GM12878 (cell line): ENCODE data around the gene BORCS6. TPM values are rescaled to one million over a fixed set of nuclear protein-coding genes. Genes with fewer than 3 reads are reported as not detected.

Experiments used
- ASH2L ChIP-seq: fragments of 300-600, 200-600 bp; sonication (generic); IDR thresholded peaks from 2 replicates; pipeline ENCODE4 v1.6.1; 2017; ENCODE audit warnings: low read depth, mild to moderate bottlenecking, borderline replicate concordance
- ATF7 ChIP-seq: fragments of 450-650 bp; IDR thresholded peaks from 2 replicates; pipeline ENCODE4 v1.6.1; 2016; ENCODE audit warnings: low read depth, mild to moderate bottlenecking
- BCL11A ChIP-seq: IDR thresholded peaks from 2 replicates; pipeline ENCODE4 v1.6.1; 2011; ENCODE audit warnings: low read depth, low read length
- BMI1 ChIP-seq: fragments of 450-650 bp; IDR thresholded peaks from 2 replicates; pipeline ENCODE4 v1.6.1; 2016; ENCODE audit warnings: mild to moderate bottlenecking, moderate library complexity, borderline replicate concordance
- BRCA1 ChIP-seq: IDR thresholded peaks from 2 replicates; pipeline ENCODE4 v1.6.1; 2011; ENCODE audit warnings: low read depth, low read length, improper control_type of control experiment
- CBX5 ChIP-seq: sonication (generic); IDR thresholded peaks from 2 replicates; pipeline ENCODE4 v1.6.1; 2016; ENCODE audit warnings: low read depth, moderate library complexity, mild to moderate bottlenecking, inconsistent platforms
- CTCF ChIP-seq, 3 experiments: IDR thresholded peaks in 2 of 3; conservative IDR thresholded peaks in 1 of 3; 2 replicates each; pipeline ENCODE4 v1.5.1; 2011; ENCODE audit warnings: low read depth in 3 of 3, low read length in 3 of 3, mild to moderate bottlenecking in 3 of 3, control low read depth in 2 of 3, moderate library complexity in 2 of 3, inconsistent platforms in 1 of 3, mixed read lengths in 1 of 3; ENCODE audit not compliant: control insufficient read depth in 2 of 3, insufficient read depth in 1 of 3; ENCODE audit errors: extremely low read depth in 1 of 3
- FOXM1 ChIP-seq: IDR thresholded peaks from 2 replicates; pipeline ENCODE4 v1.6.1; 2012; ENCODE audit warnings: low read depth, mild to moderate bottlenecking, inconsistent platforms, low read length, moderate library complexity
- IRF5 ChIP-seq: fragments of 450-650 bp; IDR thresholded peaks from 2 replicates; pipeline ENCODE4 v1.6.1; 2017; ENCODE audit warnings: borderline replicate concordance
- KAT2A ChIP-seq: conservative IDR thresholded peaks from 2 replicates; pipeline ENCODE4 v1.6.1; 2011; ENCODE audit warnings: low read depth, low read length; ENCODE audit not compliant: control insufficient read depth
- MEF2B ChIP-seq: fragments of 450-650 bp; IDR thresholded peaks from 2 replicates; pipeline ENCODE4 v1.6.1; 2018; ENCODE audit warnings: mild to moderate bottlenecking, moderate library complexity; ENCODE audit not compliant: partially characterized antibody, poor library complexity, severe bottlenecking
- MXI1 ChIP-seq: fragments of 150-350 bp; IDR thresholded peaks from 2 replicates; pipeline ENCODE4 v1.6.1; 2011; ENCODE audit warnings: low read depth, mild to moderate bottlenecking, inconsistent platforms, low read length, improper control_type of control experiment
- NFIC ChIP-seq: IDR thresholded peaks from 2 replicates; pipeline ENCODE4 v1.6.1; 2012; ENCODE audit warnings: low read depth, mild to moderate bottlenecking, inconsistent platforms, low read length, moderate library complexity
- NFYB ChIP-seq: IDR thresholded peaks from 2 replicates; pipeline ENCODE4 v1.6.1; 2011; ENCODE audit warnings: low read depth, mild to moderate bottlenecking, low read length, improper control_type of control experiment, moderate library complexity; ENCODE audit not compliant: insufficient read depth
- NKRF ChIP-seq: fragments of 450-650 bp; conservative IDR thresholded peaks from 2 replicates; pipeline ENCODE4 v1.6.1; 2017; ENCODE audit warnings: mild to moderate bottlenecking, moderate library complexity
- PAX8 ChIP-seq: fragments of 450-650 bp; IDR thresholded peaks from 2 replicates; pipeline ENCODE4 v1.6.1; 2017; ENCODE audit warnings: mild to moderate bottlenecking, moderate library complexity
- POLR2AphosphoS5 ChIP-seq: IDR thresholded peaks from 2 replicates; pipeline ENCODE4 v1.6.1; 2011; ENCODE audit warnings: mild to moderate bottlenecking, low read length, inconsistent platforms
- RAD51 ChIP-seq: fragments of 450-650 bp; IDR thresholded peaks from 2 replicates; pipeline ENCODE4 v1.6.1; 2016; ENCODE audit warnings: moderate library complexity, mild to moderate bottlenecking, inconsistent platforms
- RB1 ChIP-seq: fragments of 450-650 bp; formaldehyde crosslinking; IDR thresholded peaks from 2 replicates; pipeline ENCODE4 v1.6.1; 2017; ENCODE audit warnings: mild to moderate bottlenecking, borderline replicate concordance
- RCOR1 ChIP-seq: conservative IDR thresholded peaks from 2 replicates; pipeline ENCODE4 v1.6.1; 2012; ENCODE audit warnings: low read depth, low read length, improper control_type of control experiment
- SREBF1 ChIP-seq: IDR thresholded peaks from 2 replicates; pipeline ENCODE4 v1.6.1; 2012; ENCODE audit warnings: mild to moderate bottlenecking, low read length
- STAT1 ChIP-seq: fragments of 450-650 bp; conservative IDR thresholded peaks from 2 replicates; pipeline ENCODE4 v1.6.1; 2014; ENCODE audit warnings: antibody characterized with exemption, mild to moderate bottlenecking
- ZNF24 ChIP-seq: fragments of 450-650 bp; IDR thresholded peaks from 2 replicates; pipeline ENCODE4 v1.6.1; 2017; ENCODE audit warnings: antibody characterized with exemption, mild to moderate bottlenecking
- polyA plus RNA-seq, 11 experiments: library from polyadenylated mRNA; depleted of rRNA in 4 of 11; unstranded in 6 of 11; stranded (reverse) in 5 of 11; fragments of >200 nt; fragmentation: Nextera tagmentation in 4 of 11; fragmentation: Illumina TruSeq in 1 of 11; extraction: Ambion mirVana in 4 of 11; extraction: Trizol in 1 of 11; gene quantifications; 1 replicate in 1 of 11; 2 replicates in 10 of 11; pipeline versions ENCODE4 v1.2.1 to v1.2.3, GENCODE V29; 2011 to 2016; ENCODE audit warnings: inconsistent platforms in 2 of 11, missing spikeins in 2 of 11, low read depth in 1 of 11
- total RNA-seq, 4 experiments: library from RNA; depleted of rRNA in 3 of 4; stranded (reverse); fragments of >200 nt in 3 of 4; fragmentation: Illumina TruSeq in 1 of 4; extraction: Trizol in 1 of 4; gene quantifications; 2 replicates each; pipeline versions ENCODE4 v1.2.1 to v1.2.3, GENCODE V29; 2013 to 2021

Gene BORCS6
- total and polyA plus RNA-seq, 10 of the 15 experiments (the other 5 are each of a cell fraction or from before 2014, with no cell fraction given) = 0.37 to 14.1 (median 6.7) TPM

DNA sequence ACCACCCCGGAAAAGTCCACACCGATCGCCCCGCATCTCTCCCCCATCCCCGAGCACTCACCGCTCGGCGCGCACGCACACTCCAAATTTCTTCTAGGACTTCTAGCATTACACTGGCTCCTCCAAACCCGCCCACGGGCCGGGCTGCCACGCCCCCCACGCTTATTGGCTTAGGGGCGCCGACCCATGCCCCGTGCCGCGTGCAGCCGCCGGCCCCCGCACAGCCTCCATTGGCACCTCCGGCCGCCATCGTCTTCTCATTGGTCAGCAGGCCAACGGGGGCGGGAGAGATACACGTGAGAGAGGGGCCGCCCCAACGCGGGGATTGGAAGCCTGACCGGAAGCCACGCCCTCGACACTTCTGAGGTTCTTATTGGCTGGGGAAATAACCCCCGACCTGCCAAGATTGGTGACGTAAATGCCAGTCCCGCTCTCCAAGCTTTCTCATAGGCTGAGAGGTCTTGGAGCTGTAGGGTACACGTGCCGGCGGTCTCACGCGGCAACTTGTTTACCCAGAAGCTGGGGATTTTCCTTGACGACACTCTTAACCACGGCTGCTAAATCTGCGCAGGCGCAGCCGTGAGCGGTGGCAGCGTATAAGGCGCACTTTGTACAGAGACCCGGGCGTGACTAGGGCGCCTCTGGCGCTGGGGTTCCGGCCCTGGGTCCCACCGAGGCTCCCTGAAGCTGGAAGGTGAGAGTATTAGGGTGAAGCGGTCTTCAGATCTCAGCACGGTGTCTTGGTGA lies 33.6 kb downstream of the BORCS6 start (continued):
- TF ChIP-seq MEF2B (peak; percentile 100), ASH2L (no peak), POLR2AphosphoS5 (peak; percentile 97), RAD51 (peak; percentile 84), KAT2A (no peak), STAT1 (no peak), ZNF24 (no peak), PAX8 (no peak), BMI1 (no peak), FOXM1 (0 out of 2 replicates have a peak, but pooled peaks have one; percentile 58), RB1 (no peak), CBX5 (no peak), BRCA1 (no peak), NFIC (no peak), SREBF1 (peak; percentile 8; the same call in 1 of the 2 replicates), NFYB (peak; percentile 99), NKRF (peak; percentile 80), CTCF (IDR thresholded peaks at IDR 0.05 in 2 of 3, conservative IDR thresholded peaks at IDR 0.05 in 1 of 3; ENCODE audit: control insufficient read depth in 2 of 3, extremely low read depth in 1 of 3, insufficient read depth in 1 of 3, low read depth in 3 of 3, low read length in 3 of 3) (peak in 1 of 3 experiments; percentile 23; a peak in 1 of 6 replicates), IRF5 (no peak), ATF7 (peak; percentile 94), RCOR1 (no peak), BCL11A (no peak), MXI1 (peak; percentile 70)
